Measurements from ENCODE around the gene PNMT.

PNMT gene

GRCh38 chr17:39715375-39716072 lies 47.3 kb downstream of the PNMT start:
- DNase-seq = no peak

DNA sequence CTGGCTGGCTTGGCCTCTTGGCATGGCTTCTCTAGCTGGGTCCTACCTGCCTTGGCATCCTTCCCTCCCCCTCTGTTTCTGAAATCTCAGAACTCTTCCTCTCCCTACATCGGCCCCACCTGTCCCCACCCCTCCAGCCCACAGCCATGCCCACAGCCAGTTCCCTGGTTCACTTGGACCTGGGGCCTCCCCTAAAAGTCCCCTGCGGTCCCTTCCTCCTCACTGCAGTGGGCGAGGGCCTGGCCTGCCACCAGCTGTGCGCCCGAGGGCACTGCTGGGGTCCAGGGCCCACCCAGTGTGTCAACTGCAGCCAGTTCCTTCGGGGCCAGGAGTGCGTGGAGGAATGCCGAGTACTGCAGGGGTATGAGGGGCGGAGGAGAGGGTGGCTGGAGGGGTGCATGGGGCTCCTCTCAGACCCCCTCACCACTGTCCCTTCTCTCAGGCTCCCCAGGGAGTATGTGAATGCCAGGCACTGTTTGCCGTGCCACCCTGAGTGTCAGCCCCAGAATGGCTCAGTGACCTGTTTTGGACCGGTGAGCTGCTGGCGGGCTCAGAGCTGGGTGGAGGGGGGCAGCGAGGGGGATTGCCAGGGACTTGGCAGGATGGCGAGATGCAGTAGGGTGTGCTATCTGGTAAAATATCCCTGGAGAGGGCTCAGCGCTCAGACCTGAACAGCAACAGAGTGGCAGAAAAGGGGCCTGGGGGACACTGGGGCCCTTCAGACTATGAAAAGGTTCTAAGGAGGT lies 48.0 kb downstream of the PNMT start:
- DNase-seq = no peak

DNA sequence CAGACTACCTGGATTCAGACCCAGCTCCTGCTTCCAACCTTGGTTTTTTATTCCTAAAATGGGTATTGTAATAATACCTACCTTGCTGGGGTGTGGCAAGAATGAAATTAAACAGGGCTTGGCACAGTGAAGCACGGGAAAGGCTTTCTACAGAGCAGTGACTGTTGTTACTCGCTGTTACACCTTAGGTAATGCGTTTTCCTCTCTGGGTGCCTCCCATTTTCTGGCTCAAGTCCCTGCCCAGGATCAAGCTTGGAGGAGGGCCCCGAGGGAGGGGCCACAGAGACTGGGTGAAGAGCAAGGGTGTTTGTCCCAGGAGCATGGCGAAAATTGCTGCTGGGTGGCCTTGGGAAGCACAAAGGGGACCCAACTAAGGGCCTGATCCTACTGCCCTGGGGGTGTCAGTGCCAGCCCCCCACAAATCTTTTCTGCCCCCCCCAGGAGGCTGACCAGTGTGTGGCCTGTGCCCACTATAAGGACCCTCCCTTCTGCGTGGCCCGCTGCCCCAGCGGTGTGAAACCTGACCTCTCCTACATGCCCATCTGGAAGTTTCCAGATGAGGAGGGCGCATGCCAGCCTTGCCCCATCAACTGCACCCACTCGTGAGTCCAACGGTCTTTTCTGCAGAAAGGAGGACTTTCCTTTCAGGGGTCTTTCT lies 48.8 kb downstream of the PNMT start:
- no peak for DNase-seq

GRCh38 chr17:39717660-39718059 lies 49.4 kb downstream of the PNMT start:
- no peak for DNase-seq

DNA sequence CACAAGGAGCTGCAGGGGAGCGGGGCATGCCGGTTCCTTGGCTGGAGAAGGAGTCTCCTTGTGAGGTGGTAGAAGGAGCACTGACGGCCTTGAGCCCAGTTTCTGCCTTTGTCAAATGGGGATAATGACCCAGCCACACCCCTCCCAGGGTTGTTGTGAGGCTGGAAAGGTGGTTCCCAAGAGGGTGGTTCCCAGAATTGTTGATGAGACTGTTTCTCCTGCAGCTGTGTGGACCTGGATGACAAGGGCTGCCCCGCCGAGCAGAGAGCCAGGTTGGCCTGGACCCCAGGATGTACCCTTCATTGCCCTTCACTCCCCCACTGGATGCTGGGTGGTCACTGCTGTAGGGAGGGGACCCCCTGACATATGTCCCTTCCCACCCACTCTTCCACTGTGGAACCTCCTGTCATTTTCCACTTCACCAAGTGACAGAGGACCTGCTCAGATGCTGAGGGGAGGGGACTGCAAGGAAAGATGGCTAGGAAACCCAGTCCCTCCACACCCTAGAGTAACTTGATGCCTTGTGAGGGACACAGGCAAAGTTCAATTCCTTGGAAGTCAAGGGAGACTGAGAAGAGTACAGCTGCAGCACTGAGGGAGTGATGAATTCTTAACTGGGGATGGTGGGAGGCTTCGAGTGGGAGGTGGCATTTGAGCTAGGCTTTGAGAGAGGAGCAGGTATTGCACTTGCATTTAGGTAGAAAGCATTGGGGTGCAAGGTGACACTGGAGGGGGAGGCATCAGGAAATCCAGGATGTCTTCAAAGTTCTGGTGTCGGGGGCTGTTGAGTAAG lies 51.5 kb downstream of the PNMT start:
- DNase-seq = no peak

Data from NCI-H1092 (cell line).